DOHH2 (cell line): ENCODE data around the gene CGB3.

Experiments
- H3F3A ChIP-seq: fragments of 200-600 bp; sonication (generic), shearing (Covaris generic); 2 replicates; pipeline ENCODE4 v1.6.0; 2016; ENCODE audit warnings: antibody characterized with exemption, mild to moderate bottlenecking; ENCODE audit not compliant: control insufficient read depth, insufficient read depth
- H3K27ac ChIP-seq: fragments of 200-600 bp; sonication (generic); 2 replicates; pipeline ENCODE4 v1.5.1; 2014; ENCODE audit warnings: low read depth, mild to moderate bottlenecking, low read length, moderate library complexity
- H3K27me3 ChIP-seq: fragments of 200-600 bp; sonication (generic); 2 replicates; pipeline ENCODE4 v1.6.1; 2014; ENCODE audit warnings: mild to moderate bottlenecking, low read length, mixed read lengths; ENCODE audit not compliant: control insufficient read depth
- H3K36me3 ChIP-seq: fragments of 200-600 bp; sonication (generic); 2 replicates; pipeline ENCODE4 v1.6.1; 2014; ENCODE audit warnings: mild to moderate bottlenecking, low read length, moderate library complexity, mixed read lengths; ENCODE audit not compliant: control insufficient read depth
- H3K4me1 ChIP-seq: fragments of 200-600 bp; sonication (generic); 2 replicates; pipeline ENCODE4 v1.6.1; 2014; ENCODE audit warnings: mild to moderate bottlenecking, low read length, mixed read lengths; ENCODE audit not compliant: control insufficient read depth
- H3K4me2 ChIP-seq: fragments of 200-600 bp; sonication (generic); 2 replicates; pipeline ENCODE4 v1.6.0; 2014; ENCODE audit warnings: mild to moderate bottlenecking, low read length, moderate library complexity
- H3K4me3 ChIP-seq: fragments of 200-600 bp; sonication (generic); 2 replicates; pipeline ENCODE4 v1.5.1; 2014; ENCODE audit warnings: mild to moderate bottlenecking, low read length, mixed read lengths
- H3K79me2 ChIP-seq: fragments of 200-600 bp; sonication (generic); 2 replicates; pipeline ENCODE4 v1.6.1; 2014; ENCODE audit warnings: mild to moderate bottlenecking, low read length, mixed read lengths; ENCODE audit not compliant: control insufficient read depth
- H3K9me2 ChIP-seq: fragments of 200-600 bp; sonication (generic); replicated peaks from 2 replicates; pipeline ENCODE4 v1.6.1; 2014; ENCODE audit warnings: mild to moderate bottlenecking, low read length, mixed read lengths; ENCODE audit not compliant: control insufficient read depth
- H3K9me3 ChIP-seq: fragments of 200-600 bp; sonication (generic); 2 replicates; pipeline ENCODE4 v1.6.1; 2014; ENCODE audit warnings: antibody characterized with exemption, low read length, mixed read lengths; ENCODE audit not compliant: control insufficient read depth, insufficient read depth
- H4K20me1 ChIP-seq: fragments of 200-600 bp; sonication (generic); 2 replicates; pipeline ENCODE4 v1.6.0; 2014; ENCODE audit warnings: low read depth, mild to moderate bottlenecking, antibody characterized with exemption, low read length, moderate library complexity; ENCODE audit not compliant: control insufficient read depth, insufficient read depth
- EZH2phosphoT487 ChIP-seq: fragments of 200-600 bp; sonication (generic); IDR thresholded peaks from 2 replicates; pipeline ENCODE4 v1.6.1; 2017; ENCODE audit warnings: borderline replicate concordance, mild to moderate bottlenecking, antibody characterized with exemption, low read length, moderate library complexity, mixed read lengths
- TF ChIP-seq, protein P1 (sequence below): fragments of 200-600 bp; sonication (generic); IDR thresholded peaks from one replicate; pipeline ENCODE4 v1.5.1; 2014; ENCODE audit warnings: antibody characterized with exemption, mild to moderate bottlenecking, low read depth, low read length; ENCODE audit not compliant: poor library complexity, severe bottlenecking

The CGB3 gene

DNA sequence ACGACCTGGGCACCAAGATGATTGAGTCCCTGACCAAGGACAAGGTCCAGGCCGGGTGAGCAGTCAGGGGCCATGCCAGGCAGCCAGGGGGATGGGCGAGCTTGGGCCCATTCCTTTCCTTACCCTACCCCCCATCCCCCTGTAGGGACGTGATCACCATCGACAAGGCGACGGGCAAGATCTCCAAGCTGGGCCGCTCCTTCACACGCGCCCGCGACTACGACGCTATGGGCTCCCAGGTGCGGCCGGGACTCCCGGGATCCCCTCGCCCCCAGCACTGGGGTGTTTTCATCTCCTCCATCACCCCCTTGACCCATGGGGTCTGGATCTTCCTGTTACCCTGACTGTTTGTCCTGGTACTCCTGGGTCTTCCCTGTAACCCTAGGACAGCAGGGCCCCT lies 14.3 kb downstream of the CGB3 start:
- Histone ChIP-seq H3K79me2 (no peaks in the 10 kb centered on the region), H3K27me3 (no peaks in the 10 kb centered on the region), H3K4me3 (no peak overlapping the region), H3K4me1 (no peaks in the 10 kb centered on the region), H3K9me3 (no peaks in the 10 kb centered on the region), H3K36me3 (peaks cover 74% of the 10 kb centered on the region), H3K27ac (no peak overlapping the region), H3K9me2 (no peaks in the 10 kb centered on the region), H4K20me1 (no peaks in the 10 kb centered on the region; the same call in 1 of the 2 replicates), H3K4me2 (no peak overlapping the region), H3F3A (0 out of 2 replicates have a peak, but pooled peaks cover 3% of the 10 kb centered on the region)
- TF ChIP-seq EZH2phosphoT487 = no peak
- TF ChIP-seq, protein P1, sequence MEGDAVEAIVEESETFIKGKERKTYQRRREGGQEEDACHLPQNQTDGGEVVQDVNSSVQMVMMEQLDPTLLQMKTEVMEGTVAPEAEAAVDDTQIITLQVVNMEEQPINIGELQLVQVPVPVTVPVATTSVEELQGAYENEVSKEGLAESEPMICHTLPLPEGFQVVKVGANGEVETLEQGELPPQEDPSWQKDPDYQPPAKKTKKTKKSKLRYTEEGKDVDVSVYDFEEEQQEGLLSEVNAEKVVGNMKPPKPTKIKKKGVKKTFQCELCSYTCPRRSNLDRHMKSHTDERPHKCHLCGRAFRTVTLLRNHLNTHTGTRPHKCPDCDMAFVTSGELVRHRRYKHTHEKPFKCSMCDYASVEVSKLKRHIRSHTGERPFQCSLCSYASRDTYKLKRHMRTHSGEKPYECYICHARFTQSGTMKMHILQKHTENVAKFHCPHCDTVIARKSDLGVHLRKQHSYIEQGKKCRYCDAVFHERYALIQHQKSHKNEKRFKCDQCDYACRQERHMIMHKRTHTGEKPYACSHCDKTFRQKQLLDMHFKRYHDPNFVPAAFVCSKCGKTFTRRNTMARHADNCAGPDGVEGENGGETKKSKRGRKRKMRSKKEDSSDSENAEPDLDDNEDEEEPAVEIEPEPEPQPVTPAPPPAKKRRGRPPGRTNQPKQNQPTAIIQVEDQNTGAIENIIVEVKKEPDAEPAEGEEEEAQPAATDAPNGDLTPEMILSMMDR = no peak

DNA sequence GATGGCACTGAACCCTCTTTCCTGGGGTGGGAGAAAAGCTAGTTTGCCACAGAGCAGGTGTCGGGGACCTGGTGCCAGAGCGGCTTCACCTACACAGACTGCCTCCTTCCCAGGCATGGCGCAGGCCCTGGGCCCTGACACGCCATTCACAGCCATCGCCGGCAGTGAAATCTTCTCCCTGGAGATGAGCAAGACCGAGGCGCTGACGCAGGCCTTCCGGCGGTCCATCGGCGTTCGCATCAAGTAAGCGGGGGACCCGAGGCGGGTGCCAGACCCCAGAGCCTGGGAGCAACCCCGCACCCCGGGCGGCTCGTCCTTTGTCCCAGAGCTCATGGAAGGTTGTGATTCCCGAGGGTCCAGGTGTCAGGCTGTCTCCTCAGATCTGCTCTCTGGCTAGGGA lies 17.2 kb downstream of the CGB3 start:
- TF ChIP-seq EZH2phosphoT487 = no peak
- TF ChIP-seq, protein P1 = no peak
- H4K20me1 ChIP-seq = no peaks in the 10 kb centered on the region; the same call in 1 of the 2 replicates
- no peak overlapping the region for H3K4me3 ChIP-seq

DNA sequence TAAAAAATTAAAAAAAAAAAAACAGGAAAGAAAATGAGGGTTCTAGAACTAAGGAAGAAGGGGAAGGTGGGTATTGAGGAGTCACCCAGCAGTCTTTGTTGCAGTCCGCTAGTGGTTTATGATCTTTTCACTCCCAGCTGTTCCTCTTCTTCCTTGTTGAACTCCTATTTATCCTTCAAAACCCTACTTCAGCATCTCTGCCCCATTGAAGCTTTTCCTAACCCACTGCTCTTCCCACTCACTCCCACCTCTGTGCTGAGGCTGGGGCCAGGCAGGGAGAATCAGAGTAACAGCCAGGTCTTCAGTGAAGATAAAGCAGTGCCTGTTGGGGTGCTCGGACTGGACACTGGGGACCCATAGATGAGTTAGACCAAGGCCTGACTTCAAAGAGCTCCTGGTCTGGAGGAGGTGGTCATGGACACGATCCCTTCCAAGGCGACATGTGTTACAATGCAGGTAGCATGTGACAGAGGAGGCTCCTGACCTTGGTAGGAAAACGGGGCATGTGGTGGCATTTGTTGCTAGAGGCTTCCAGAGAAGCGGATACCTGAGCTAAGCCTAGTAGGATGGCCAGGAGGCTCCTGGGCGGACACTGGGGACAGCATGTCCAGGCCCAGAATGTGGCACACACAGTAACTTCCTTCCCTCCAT lies 19.0 kb downstream of the CGB3 start:
- Histone ChIP-seq H3K9me3 (no peaks in the 10 kb centered on the region), H3K27me3 (no peaks in the 10 kb centered on the region), H3K27ac (no peak overlapping the region), H3K36me3 (peaks cover 68% of the 10 kb centered on the region), H3K79me2 (peaks cover 7% of the 10 kb centered on the region), H3K4me1 (no peaks in the 10 kb centered on the region), H3F3A (no peaks in the 10 kb centered on the region), H3K9me2 (no peaks in the 10 kb centered on the region), H3K4me2 (no peak overlapping the region), H3K4me3 (no peak overlapping the region), H4K20me1 (no peaks in the 10 kb centered on the region)
- no peak for TF ChIP-seq EZH2phosphoT487
- TF ChIP-seq, protein P1 = no peak

More for the DNA sequence above, 17.2 kb downstream of the CGB3 start:
- no peaks in the 10 kb centered on the region for H3K9me3 ChIP-seq
- no peaks in the 10 kb centered on the region for H3K9me2 ChIP-seq
- peaks cover 2% of the 10 kb centered on the region; the same call in 1 of the 2 replicates for H3K79me2 ChIP-seq
- no peaks in the 10 kb centered on the region for H3F3A ChIP-seq
- H3K27ac ChIP-seq = no peak overlapping the region
- no peaks in the 10 kb centered on the region for H3K27me3 ChIP-seq
- H3K4me1 ChIP-seq = no peaks in the 10 kb centered on the region
- H3K4me2 ChIP-seq = no peak overlapping the region
- peaks cover 77% of the 10 kb centered on the region for H3K36me3 ChIP-seq
